SK-MEL-5 (cell line): ENCODE measurements around the gene ATRAID. TPM values are rescaled to one million over a fixed set of nuclear protein-coding genes. Genes with fewer than 3 reads are reported as not detected.
"Not testable (repeated sequence)": the region's sequence is repeated elsewhere in the genome, so short reads cannot be mapped to it uniquely, and the experiment has no call there.

Experiments used
- DNase-seq: peaks from one replicate; pipeline ENCODE4 v3.0.0-alpha.2; 2016; ENCODE audit warnings: low read depth, low spot score
- in situ Hi-C: cut with HindIII; loops from 2 replicates; pipeline ENCODE4 v1.10.0; 2016; ENCODE audit warnings: low sequenced_read_pairs, high pct_unique_total_duplicates, low pct_unique_long_range_greater_than_20kb
- total RNA-seq: library from RNA; depleted of rRNA; stranded (reverse); fragments of >200 nt; shearing (Covaris generic); gene quantifications from 2 replicates; pipeline ENCODE4 v1.2.3, GENCODE V29; 2014

Gene ATRAID
- total RNA-seq, 1 experiment from 2014 or later = 372 TPM

- in situ Hi-C loops = no loop called here
- no peak for DNase-seq
Measured at GRCh38 chr2:27186613-27187345, 25.1 kb upstream of the ATRAID start.

DNA sequence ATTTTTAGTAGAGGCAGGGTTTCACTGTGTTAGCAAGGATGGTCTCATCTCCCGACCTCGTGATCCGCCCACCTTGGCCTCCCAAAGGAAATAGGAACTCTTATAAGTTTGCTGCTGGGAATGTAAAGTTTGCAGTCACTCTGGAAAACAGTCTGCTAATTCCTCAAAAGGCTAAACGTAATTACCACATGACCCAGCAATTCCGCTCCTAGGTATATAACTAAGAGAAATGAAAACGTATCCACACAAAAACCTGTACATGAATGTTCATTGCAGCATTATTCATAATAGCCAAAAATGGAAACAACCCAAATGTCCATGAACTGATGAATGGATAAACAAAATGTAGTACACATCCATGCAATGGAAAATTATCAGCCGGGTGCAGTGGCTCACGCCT, 21.9 kb upstream of the ATRAID start:
- in situ Hi-C loops = no loop called here
- no peak for DNase-seq

GRCh38 chr2:27191070-27191829, 20.6 kb upstream of the ATRAID start:
- in situ Hi-C loops = no loop called here
- peak; percentile 85 for DNase-seq

GRCh38 chr2:27194538-27195354, 17.1 kb upstream of the ATRAID start:
- no peak for DNase-seq
- in situ Hi-C loops = no loop called here

GRCh38 chr2:27195799-27196198, 16.0 kb upstream of the ATRAID start:
- in situ Hi-C loops = not testable (repeated sequence)

GRCh38 chr2:27198068-27198467, 13.8 kb upstream of the ATRAID start:
- in situ Hi-C loops, DNase-seq: not testable (repeated sequence)

More at GRCh38 chr2:27195799-27196198, 16.0 kb upstream of the ATRAID start:
- not testable (repeated sequence) for DNase-seq

DNA sequence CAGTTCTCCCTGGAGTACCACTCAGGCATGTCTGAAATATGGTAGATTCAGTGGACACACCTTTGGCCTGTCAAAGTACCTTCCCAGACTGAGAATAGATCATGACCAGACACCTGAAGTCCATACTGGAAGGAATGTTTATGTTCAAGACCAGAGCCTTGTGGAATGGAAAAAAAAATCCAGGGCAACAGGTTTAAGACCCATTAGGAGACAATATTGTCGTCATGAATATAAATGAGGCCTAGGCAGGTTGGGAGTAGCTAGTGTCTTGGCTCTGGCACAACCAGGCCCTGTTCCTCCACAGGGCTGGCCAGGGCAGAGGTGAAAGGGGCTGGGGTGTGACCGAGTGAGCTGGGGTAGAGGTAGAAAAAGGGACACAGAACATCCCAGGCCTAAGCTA, 13.2 kb upstream of the ATRAID start:
- in situ Hi-C loops = no loop called here
- DNase-seq = no peak

DNA sequence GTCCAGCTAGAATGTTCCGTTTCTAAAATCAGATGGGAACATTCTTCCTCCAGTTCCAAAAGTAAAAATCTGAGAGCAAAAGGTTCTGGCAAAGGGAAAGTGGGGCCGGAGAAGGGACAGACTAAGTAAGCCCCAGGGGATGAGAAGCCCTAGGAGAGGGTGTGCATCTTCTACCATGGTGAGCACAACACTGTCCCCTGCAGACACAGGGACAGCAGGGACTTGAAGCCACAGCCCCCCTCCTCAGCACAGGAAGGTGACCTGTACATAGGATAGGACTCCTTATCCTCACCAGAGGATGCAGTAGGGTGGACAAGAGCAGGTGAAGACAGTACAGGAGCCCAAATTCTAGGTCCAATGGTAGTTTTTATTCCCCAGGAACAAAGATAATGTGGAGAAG, 12.6 kb upstream of the ATRAID start:
- in situ Hi-C loops = no loop called here

DNA sequence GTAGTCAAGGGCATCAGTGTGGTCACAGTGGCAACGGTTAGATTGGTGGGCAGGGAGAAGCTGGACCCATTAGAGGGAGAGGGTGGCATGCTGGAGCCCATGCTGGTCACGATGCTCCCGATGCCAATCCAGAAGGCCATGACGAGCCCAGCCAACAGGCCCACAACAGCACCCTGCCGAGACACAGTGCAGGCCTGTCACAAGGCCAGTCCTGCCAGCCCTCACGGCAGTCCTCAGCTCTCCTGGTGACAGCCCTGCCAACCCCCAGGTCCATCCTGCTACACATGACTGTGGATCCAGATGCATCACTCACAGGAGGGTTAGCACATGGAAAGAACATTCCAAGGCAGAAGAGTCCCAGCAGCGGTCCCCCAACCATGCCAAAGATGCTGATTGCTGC, 10.2 kb upstream of the ATRAID start:
- no peak for DNase-seq
- in situ Hi-C loops = no loop called here

More for the DNA sequence above, 12.6 kb upstream of the ATRAID start:
- no peak for DNase-seq

- in situ Hi-C loops = no loop called here
- no peak for DNase-seq
Measured at GRCh38 chr2:27202854-27203253, 9.0 kb upstream of the ATRAID start.

DNA sequence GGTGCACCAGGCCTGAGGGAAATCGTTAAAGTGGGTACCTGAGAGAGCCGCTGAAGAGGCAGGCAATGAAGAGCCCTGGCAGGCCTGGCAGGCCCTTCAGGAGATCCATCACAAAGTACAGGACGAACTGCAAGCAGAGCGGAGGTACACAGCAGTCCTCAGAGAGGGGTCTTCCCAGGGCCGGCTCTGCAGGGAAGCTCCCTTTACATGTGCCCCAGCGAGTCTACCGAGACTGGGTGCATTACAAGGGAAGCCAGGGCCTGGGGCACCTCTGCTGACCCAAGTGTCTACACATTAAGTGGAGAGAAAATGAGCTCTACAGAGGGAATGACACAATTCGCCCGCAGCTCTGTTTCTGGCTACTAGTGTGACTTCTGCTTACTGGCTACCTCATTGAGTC, 8.1 kb upstream of the ATRAID start:
- no peak for DNase-seq
- in situ Hi-C loops = no loop called here

GRCh38 chr2:27204566-27204965, 7.3 kb upstream of the ATRAID start:
- in situ Hi-C loops = no loop called here
- no peak for DNase-seq

DNA sequence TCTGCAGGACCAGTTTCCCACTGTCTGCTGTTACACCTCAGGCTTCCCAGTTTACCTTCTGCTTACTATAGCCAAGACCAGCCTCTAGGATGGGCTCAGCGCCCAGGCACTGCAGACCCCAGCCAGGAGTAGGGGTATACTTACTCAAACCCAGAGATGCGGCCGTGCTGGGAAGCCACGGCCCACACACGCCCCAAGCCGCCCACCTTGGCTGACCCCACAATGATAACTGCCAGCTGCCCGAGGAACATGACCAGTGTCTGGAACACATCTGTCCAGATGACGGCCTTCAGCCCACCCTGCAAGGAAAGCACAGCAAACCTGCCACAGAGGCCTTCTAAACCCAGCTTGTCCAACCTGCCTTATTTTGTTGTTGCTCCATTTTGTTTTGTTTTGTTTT, 6.6 kb upstream of the ATRAID start:
- in situ Hi-C loops = no loop called here
- no peak for DNase-seq

GRCh38 chr2:27206346-27206745, 5.5 kb upstream of the ATRAID start:
- in situ Hi-C loops = no loop called here
- DNase-seq = no peak

DNA sequence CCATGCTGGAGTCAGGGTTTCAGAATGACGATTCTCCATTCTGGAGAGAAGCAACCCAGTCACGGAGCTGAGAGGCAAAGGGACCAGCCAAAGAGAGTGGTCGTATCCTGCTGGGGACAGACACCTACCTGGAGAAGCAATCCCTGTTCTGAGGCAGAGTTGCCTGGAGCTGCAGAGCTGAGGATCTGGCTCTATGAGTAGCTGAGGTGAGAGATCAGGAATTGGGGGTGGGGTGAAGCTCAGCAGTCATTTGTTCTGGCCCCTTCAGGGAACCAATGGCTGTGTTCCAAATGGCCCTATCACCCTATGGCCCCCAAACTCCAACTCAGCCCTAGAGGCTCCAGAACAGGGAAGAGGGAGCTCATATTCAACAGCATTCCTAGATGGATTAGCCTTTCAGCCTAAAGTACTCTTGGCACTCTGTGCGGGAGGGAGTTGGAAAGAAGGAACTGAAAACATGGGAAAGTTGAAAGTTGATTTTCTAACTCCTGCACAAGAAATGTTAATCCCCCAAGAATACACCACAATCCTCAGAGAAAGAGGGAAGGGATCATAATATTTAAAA, 3.3 kb upstream of the ATRAID start:
- no peak for DNase-seq
- in situ Hi-C loops = no loop called here

DNA sequence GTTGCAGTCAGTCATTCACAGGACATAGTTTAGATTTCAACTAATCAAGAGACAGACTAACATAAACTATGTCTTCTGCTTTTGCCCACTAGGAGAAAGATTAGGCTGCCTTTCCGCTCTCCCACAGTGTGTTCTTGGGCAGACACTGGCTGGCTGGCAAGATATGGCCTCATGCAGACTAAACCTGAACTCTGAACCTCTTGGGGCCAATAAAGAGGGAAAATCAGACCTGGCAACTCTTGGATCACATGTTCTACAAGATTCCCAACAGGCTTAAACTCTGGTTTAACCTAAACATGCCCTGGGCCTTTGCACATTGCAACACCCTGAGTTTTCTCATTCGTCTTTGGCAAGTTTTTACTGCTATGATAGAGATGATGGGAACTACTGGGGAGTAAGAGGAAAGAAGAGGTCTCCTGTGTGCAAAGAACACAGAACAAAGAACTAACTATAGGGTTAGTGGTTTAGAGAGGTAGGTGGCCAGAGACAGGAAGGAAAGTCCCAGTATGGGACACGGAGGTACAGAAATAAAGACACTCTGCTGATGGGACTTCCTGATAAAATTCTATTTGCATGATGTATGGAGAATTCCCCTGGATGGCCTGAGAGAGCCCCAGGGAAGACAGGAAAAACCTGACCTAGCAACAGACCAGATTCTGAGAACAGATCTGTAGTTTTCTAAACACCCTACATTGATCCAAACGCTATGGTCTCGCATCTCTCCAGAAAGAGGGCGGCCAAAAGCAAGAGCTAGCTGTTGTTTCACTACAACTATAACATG, 2.0 kb upstream of the ATRAID start:
- in situ Hi-C loops = no loop called here
- DNase-seq = peak; percentile 34

GRCh38 chr2:27211241-27211942, 449 bp upstream of the ATRAID start:
- peak; percentile 5 for DNase-seq
- in situ Hi-C loops = no loop called here
